Keratinocyte (primary cell): ENCODE results near the gene SYNJ1. TPM values are rescaled to one million over a fixed set of nuclear protein-coding genes. Genes with fewer than 3 reads are reported as not detected.

Experiments used
- DNase-seq: peaks from one replicate; pipeline ENCODE4 v3.0.0-alpha.2; 2011; ENCODE audit warnings: low read depth, missing footprints, low spot score
- FAIRE-seq: peaks from 2 replicates; lab custom pipeline; 2011; peaks lifted over from hg19 to GRCh38; lab: Jason Lieb, UNC
- H2AFZ ChIP-seq: 2 replicates; pipeline ENCODE4 v1.6.0; 2012; ENCODE audit warnings: low read length, control low read depth, inconsistent platforms; ENCODE audit not compliant: control insufficient read depth
- H3K27ac ChIP-seq: 2 replicates; pipeline ENCODE4 v1.5.1; 2011; ENCODE audit warnings: low read length; ENCODE audit not compliant: control insufficient read depth, insufficient read depth
- H3K27me3 ChIP-seq: 3 replicates; pipeline ENCODE4 v1.6.0; 2011; ENCODE audit warnings: low read length; ENCODE audit not compliant: control insufficient read depth, insufficient read depth; ENCODE audit errors: extremely low read depth
- H3K36me3 ChIP-seq, 2 experiments: 2 replicates in 1 of 2; 3 replicates in 1 of 2; pipeline ENCODE4 v1.5.1; 2011; ENCODE audit warnings: low read length in 2 of 2, mild to moderate bottlenecking in 1 of 2; ENCODE audit not compliant: control insufficient read depth in 2 of 2, insufficient read depth in 2 of 2; ENCODE audit errors: extremely low read depth in 1 of 2
- H3K4me1 ChIP-seq: 3 replicates; pipeline ENCODE4 v1.5.1; 2011; ENCODE audit warnings: low read length; ENCODE audit not compliant: control insufficient read depth, insufficient read depth; ENCODE audit errors: extremely low read depth
- H3K4me2 ChIP-seq: 3 replicates; pipeline ENCODE4 v1.6.0; 2011; ENCODE audit warnings: low read depth, low read length; ENCODE audit not compliant: control insufficient read depth, insufficient read depth; ENCODE audit errors: extremely low read depth
- H3K4me3 ChIP-seq, 3 experiments: fragments of 200-600 bp in 1 of 3; sonication (generic) in 1 of 3; 2 replicates in 2 of 3; 3 replicates in 1 of 3; pipeline ENCODE4 v1.5.1; 2011 to 2016; ENCODE audit warnings: low read length in 3 of 3, mild to moderate bottlenecking in 3 of 3, control low read depth in 2 of 3, inconsistent platforms in 1 of 3, low read depth in 1 of 3, mixed read lengths in 1 of 3, mixed run types in 1 of 3, moderate library complexity in 1 of 3; ENCODE audit not compliant: control insufficient read depth in 2 of 3, insufficient read depth in 2 of 3; ENCODE audit errors: extremely low read depth in 1 of 3
- H3K79me2 ChIP-seq: 2 replicates; pipeline ENCODE4 v1.6.0; 2012; ENCODE audit warnings: low read length; ENCODE audit not compliant: control insufficient read depth, insufficient read depth
- H3K9ac ChIP-seq: 3 replicates; pipeline ENCODE4 v1.6.0; 2011; ENCODE audit warnings: low read length; ENCODE audit not compliant: control insufficient read depth, insufficient read depth; ENCODE audit errors: extremely low read depth
- H3K9me1 ChIP-seq: 3 replicates; pipeline ENCODE4 v1.6.0; 2011; ENCODE audit warnings: low read length; ENCODE audit not compliant: control insufficient read depth, insufficient read depth; ENCODE audit errors: extremely low read depth
- H3K9me3 ChIP-seq: 2 replicates; pipeline ENCODE4 v1.5.1; 2012; ENCODE audit warnings: low read depth, low read length; ENCODE audit not compliant: control insufficient read depth
- H4K20me1 ChIP-seq: 3 replicates; pipeline ENCODE4 v1.6.0; 2011; ENCODE audit warnings: low read length; ENCODE audit not compliant: control insufficient read depth, insufficient read depth; ENCODE audit errors: extremely low read depth
- EZH2 ChIP-seq: IDR thresholded peaks from one replicate; pipeline ENCODE4 v1.6.1; 2012; ENCODE audit warnings: inconsistent platforms, mild to moderate bottlenecking, low read length, moderate library complexity
- dilution Hi-C: fragments of 300-500 bp; cut with MboI; formaldehyde crosslinking; loops from one replicate; pipeline ENCODE4 v1.7.0; 2020; ENCODE audit warnings: low sequenced_read_pairs; ENCODE audit not compliant: extremely low pct_ligation_motif_present
- polyA plus RNA-seq, 5 experiments: library from polyadenylated mRNA; depleted of rRNA in 3 of 5; stranded (reverse) in 3 of 5; stranded (forward) in 1 of 5; unstranded in 1 of 5; fragments of >200 nt; gene quantifications; 1 replicate in 1 of 5; 2 replicates in 3 of 5; 3 replicates in 1 of 5; pipeline versions ENCODE4 v1.2.1 to v1.2.3, GENCODE V29; 2011 to 2012; ENCODE audit warnings: missing spikeins in 2 of 5, low read depth in 1 of 5, low replicate concordance in 1 of 5
- TF ChIP-seq, protein P1 (sequence below), 3 experiments: IDR thresholded peaks in 1 of 3; conservative IDR thresholded peaks in 1 of 3; optimal IDR thresholded peaks in 1 of 3; 2 replicates in 2 of 3; 3 replicates in 1 of 3; pipeline versions ENCODE3 to v1.5.1; 2011; ENCODE audit warnings: low read length in 3 of 3, mild to moderate bottlenecking in 3 of 3, moderate library complexity in 2 of 3, control low read depth in 1 of 3, inconsistent platforms in 1 of 3; ENCODE audit not compliant: insufficient read depth in 2 of 3; ENCODE audit errors: extremely low read depth in 1 of 3

Gene SYNJ1
- polyA plus RNA-seq, 1 donor (not counting 4 experiments of a cell fraction or from before 2014, with no cell fraction given) = 4.9 TPM

DNA sequence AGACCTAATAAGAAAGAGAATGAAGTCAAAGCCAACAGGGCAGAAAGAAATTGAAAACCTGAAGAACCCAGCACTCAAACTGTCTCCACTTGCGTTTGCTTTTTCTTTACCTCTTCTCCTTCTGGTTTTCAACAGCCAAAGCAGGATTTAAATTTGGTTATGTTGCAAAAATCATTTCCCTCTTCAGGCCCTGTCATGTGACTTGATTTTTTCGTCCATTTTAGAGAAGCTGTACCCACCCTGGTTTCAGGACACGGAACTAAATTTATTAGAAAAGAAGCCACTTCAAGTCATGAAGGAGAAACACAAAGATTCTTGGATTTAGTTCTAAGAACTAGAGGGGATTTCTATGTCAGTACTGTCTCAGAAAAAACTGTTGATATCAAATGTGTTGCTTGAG lies 1.0 kb upstream of the SYNJ1 start:
- FAIRE-seq = no peak

DNA sequence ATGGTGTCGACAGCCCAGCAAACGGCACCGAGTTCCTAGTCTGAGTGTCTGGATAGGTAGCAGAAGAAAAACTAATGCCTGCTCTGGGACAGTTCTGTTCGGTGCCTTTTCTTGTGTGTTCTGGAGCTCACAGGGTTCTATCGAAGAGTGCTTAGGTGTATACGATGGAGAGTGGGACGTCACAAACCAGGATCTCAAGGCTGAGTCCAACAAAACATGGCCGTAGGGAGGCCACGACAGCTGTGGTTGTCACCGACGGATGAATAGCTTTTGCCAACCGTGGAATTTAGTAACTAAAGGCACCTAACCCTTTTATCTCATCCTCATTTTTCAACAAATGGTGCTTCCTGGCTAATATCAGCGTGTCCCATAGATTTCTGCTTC lies 635 bp upstream of the SYNJ1 start:
- Histone ChIP-seq H3K4me2 (peak overlapping the region; percentile 92), H3K27ac (no peak overlapping the region), H3K36me3 (peaks cover 0 to 3% of the 10 kb centered on the region in 2 experiments), H3K9me1 (no peaks in the 10 kb centered on the region), H3K9ac (peak overlapping the region; percentile 81), H3K9me3 (no peaks in the 10 kb centered on the region), H3K79me2 (peaks cover 6% of the 10 kb centered on the region), H3K27me3 (no peaks in the 10 kb centered on the region), H4K20me1 (no peaks in the 10 kb centered on the region), H2AFZ (peak overlapping the region; percentile 69), H3K4me1 (peaks cover 13% of the 10 kb centered on the region), H3K4me3 (peak overlapping the region; percentile 85 to 98 (median 91))
- no peak for DNase-seq
- FAIRE-seq = no peak
- no peak for TF ChIP-seq EZH2
- TF ChIP-seq, protein P1, sequence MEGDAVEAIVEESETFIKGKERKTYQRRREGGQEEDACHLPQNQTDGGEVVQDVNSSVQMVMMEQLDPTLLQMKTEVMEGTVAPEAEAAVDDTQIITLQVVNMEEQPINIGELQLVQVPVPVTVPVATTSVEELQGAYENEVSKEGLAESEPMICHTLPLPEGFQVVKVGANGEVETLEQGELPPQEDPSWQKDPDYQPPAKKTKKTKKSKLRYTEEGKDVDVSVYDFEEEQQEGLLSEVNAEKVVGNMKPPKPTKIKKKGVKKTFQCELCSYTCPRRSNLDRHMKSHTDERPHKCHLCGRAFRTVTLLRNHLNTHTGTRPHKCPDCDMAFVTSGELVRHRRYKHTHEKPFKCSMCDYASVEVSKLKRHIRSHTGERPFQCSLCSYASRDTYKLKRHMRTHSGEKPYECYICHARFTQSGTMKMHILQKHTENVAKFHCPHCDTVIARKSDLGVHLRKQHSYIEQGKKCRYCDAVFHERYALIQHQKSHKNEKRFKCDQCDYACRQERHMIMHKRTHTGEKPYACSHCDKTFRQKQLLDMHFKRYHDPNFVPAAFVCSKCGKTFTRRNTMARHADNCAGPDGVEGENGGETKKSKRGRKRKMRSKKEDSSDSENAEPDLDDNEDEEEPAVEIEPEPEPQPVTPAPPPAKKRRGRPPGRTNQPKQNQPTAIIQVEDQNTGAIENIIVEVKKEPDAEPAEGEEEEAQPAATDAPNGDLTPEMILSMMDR (optimal IDR thresholded peaks at IDR 0.05 in 1 of 3, IDR thresholded peaks at IDR 0.05 in 1 of 3, conservative IDR thresholded peaks at IDR 0.05 in 1 of 3; ENCODE audit: extremely low read depth in 1 of 3, insufficient read depth in 2 of 3, low read length in 3 of 3) = no peak
- dilution Hi-C loops = no loop called here

More for the DNA sequence above, 1.0 kb upstream of the SYNJ1 start:
- Histone ChIP-seq H4K20me1 (no peaks in the 10 kb centered on the region), H3K9me3 (no peaks in the 10 kb centered on the region), H3K4me1 (peaks cover 13% of the 10 kb centered on the region), H3K27me3 (no peaks in the 10 kb centered on the region), H3K4me3 (peak overlapping the region; percentile 85 to 98 (median 91)), H3K4me2 (peak overlapping the region; percentile 92), H3K36me3 (peaks cover 0 to 4% of the 10 kb centered on the region in 2 experiments), H3K9ac (no peak overlapping the region), H3K9me1 (no peaks in the 10 kb centered on the region), H3K27ac (no peak overlapping the region), H3K79me2 (peaks cover 6% of the 10 kb centered on the region), H2AFZ (peak overlapping the region; percentile 69)
- dilution Hi-C loops = no loop called here
- no peak for TF ChIP-seq EZH2
- TF ChIP-seq, protein P1 (optimal IDR thresholded peaks at IDR 0.05 in 1 of 3, IDR thresholded peaks at IDR 0.05 in 1 of 3, conservative IDR thresholded peaks at IDR 0.05 in 1 of 3; ENCODE audit: extremely low read depth in 1 of 3, insufficient read depth in 2 of 3, low read length in 3 of 3) = no peak
- no peak for DNase-seq
